Ishikawa (cell line): ENCODE data around the gene COL27A1.

Experiments used
- CEBPB ChIP-seq: IDR thresholded peaks from 2 replicates; pipeline ENCODE4 v1.6.1; 2012
- CREB1 ChIP-seq: IDR thresholded peaks from 2 replicates; pipeline ENCODE4 v1.6.1; 2012; ENCODE audit warnings: low read depth
- EGR1 ChIP-seq: IDR thresholded peaks from 2 replicates; pipeline ENCODE4 v1.6.1; 2012
- EP300 ChIP-seq: IDR thresholded peaks from 2 replicates; pipeline ENCODE4 v1.6.1; 2012; ENCODE audit warnings: borderline replicate concordance
- FOXM1 ChIP-seq: IDR thresholded peaks from 2 replicates; pipeline ENCODE4 v1.6.1; 2012; ENCODE audit warnings: low read depth, borderline replicate concordance
- MAX ChIP-seq: IDR thresholded peaks from 2 replicates; pipeline ENCODE4 v1.6.1; 2012
- NFIC ChIP-seq: IDR thresholded peaks from 2 replicates; pipeline ENCODE4 v1.6.1; 2012
- RAD21 ChIP-seq: IDR thresholded peaks from 2 replicates; pipeline ENCODE4 v1.6.1; 2012; ENCODE audit warnings: low read depth
- REST ChIP-seq: IDR thresholded peaks from 2 replicates; pipeline ENCODE4 v1.6.1; 2012; ENCODE audit warnings: low read depth, mild to moderate bottlenecking
- TAF1 ChIP-seq: IDR thresholded peaks from 2 replicates; pipeline ENCODE4 v1.6.1; 2012; ENCODE audit warnings: low read depth, mild to moderate bottlenecking
- TCF12 ChIP-seq: IDR thresholded peaks from 2 replicates; pipeline ENCODE4 v1.6.1; 2012; ENCODE audit warnings: low read depth
- TEAD4 ChIP-seq: IDR thresholded peaks from 2 replicates; pipeline ENCODE4 v1.6.1; 2012
- USF1 ChIP-seq: IDR thresholded peaks from 2 replicates; pipeline ENCODE4 v1.6.1; 2012
- YY1 ChIP-seq: IDR thresholded peaks from 2 replicates; pipeline ENCODE4 v1.6.1; 2012; ENCODE audit warnings: low read depth
- ZBTB7A ChIP-seq: IDR thresholded peaks from 2 replicates; pipeline ENCODE4 v1.6.1; 2012; ENCODE audit warnings: low read depth

COL27A1 gene

GRCh38 chr9:114172981-114173833 lies 17.9 kb downstream of the COL27A1 start:
- TF ChIP-seq EP300, result no peak
- TF ChIP-seq NFIC, result no peak
- no peak for TF ChIP-seq TAF1
- no peak for TF ChIP-seq ZBTB7A
- no peak for TF ChIP-seq FOXM1
- no peak for TF ChIP-seq EGR1
- no peak for TF ChIP-seq USF1
- no peak for TF ChIP-seq MAX
- no peak for TF ChIP-seq YY1
- no peak for TF ChIP-seq REST
- no peak for TF ChIP-seq CREB1

- TF ChIP-seq EP300, result no peak
- TF ChIP-seq FOXM1, result no peak
These were observed 19.2 kb downstream of the COL27A1 start for GRCh38 chr9:114174557-114174875.

GRCh38 chr9:114174876-114175771 lies 19.8 kb downstream of the COL27A1 start:
- TF ChIP-seq ZBTB7A, result no peak

- no peak for TF ChIP-seq TEAD4
- no peak for TF ChIP-seq ZBTB7A
- TF ChIP-seq USF1, result no peak
- TF ChIP-seq CEBPB, result no peak
- TF ChIP-seq YY1, result no peak
- TF ChIP-seq TAF1, result no peak
- no peak for TF ChIP-seq CREB1
- TF ChIP-seq REST, result no peak
- no peak for TF ChIP-seq EP300
- no peak for TF ChIP-seq MAX
- TF ChIP-seq TCF12, result no peak
- TF ChIP-seq FOXM1, result no peak
These were observed 21.4 kb downstream of the COL27A1 start for GRCh38 chr9:114176624-114177291.

GRCh38 chr9:114177423-114178064 lies 22.2 kb downstream of the COL27A1 start:
- TF ChIP-seq TEAD4 (no peak), RAD21 (no peak), EP300 (no peak), FOXM1 (no peak), YY1 (no peak), TAF1 (no peak), TCF12 (no peak), EGR1 (no peak), USF1 (no peak), REST (no peak), CREB1 (no peak), ZBTB7A (no peak), CEBPB (no peak), MAX (no peak), NFIC (no peak)
